Head of caudate nucleus (tissue), 42 donors: ENCODE data around the gene POLDIP3.

Source experiments
- DNase-seq, 42 donors: peaks; one replicate each; pipeline versions ENCODE4 v3.0.0 to v3.0.0-alpha.2; 2020 to 2021; ENCODE audit warnings: mixed read lengths in 7 of 42
- intact Hi-C: fragments of 100-400 bp; cut with DNase I; formaldehyde crosslinking; loops from one replicate; pipeline ENCODE4 v1.15.0; 2022

Gene POLDIP3

DNA sequence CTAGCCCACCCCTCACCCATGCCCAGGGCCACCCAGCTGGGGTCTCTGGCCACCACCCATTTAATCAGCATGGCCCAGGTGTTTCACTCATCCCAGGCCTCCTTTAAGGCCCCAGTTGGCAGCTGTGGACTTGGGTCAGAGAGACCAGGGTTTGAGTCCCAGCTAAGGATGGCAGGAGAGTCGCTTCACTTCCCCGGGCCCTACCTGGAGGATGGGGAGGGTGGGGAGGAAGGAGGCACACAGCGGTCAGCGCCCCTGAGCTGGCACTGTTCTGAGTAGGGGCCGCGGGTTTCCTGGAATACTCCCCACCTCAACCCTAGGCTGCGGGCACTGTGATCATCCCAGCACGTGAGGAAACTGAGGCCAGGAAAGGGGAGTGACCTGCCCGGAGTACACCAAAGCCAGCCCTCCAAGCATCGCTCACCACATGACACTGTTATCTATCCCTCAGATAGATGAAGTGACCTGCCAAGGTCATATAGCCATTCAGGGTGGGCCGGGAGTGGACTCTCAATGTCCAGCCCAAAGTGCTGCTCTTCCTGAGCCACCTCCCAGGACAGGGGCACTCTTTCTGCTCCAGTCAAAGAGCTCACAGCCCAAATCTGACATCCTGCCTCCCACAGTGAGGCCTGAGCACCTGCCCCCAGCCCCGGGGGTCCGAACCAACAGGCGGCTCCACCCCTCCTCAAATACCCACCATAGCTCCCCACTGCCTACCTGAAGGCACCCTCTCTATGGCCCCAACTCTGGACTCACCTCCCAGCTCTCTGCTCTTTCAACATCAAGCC is 29.1 kb upstream of the POLDIP3 start:
- intact Hi-C loops, result no loop called here
- no peak for DNase-seq

DNA sequence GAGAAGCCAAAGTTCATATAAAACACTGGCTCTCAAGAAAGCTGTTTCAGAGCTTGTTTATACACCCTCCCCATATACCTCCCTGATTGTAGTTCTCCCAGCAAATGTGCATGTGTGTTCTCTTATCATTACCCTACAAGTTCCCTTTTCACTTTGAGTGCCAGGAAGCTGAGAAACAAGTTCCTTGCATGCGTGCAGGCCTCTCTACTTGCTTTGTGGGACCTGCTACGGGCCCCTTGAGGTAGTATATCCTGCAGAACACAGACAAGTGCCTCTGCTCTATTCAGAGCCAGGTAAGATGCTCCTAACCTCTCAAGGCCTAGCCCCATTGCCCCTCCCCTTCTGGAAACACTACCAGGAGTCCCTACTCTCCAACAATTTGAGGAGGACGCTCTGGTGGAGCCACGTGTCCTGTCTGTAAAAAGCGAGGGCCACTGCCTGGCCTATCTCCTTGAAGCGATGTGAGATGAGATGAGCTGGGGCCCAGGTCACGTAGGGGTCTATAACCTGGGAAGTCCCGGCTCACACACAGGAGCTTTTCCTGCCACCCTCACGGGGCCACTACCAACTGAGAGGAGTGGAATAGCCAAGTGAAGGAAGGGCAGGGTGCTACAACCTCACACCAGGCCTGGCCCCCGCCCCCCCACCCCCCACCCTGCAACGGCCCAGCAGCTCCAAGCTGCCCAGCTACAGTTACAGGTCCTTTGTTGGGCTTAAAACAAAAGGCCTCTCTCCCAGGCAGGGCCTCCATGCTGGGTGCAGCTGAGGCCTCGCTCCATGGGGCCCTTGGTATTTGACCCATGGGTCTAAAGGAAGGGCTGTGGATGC is 28.3 kb upstream of the POLDIP3 start:
- intact Hi-C loops, result no loop called here
- no peak for DNase-seq

DNA sequence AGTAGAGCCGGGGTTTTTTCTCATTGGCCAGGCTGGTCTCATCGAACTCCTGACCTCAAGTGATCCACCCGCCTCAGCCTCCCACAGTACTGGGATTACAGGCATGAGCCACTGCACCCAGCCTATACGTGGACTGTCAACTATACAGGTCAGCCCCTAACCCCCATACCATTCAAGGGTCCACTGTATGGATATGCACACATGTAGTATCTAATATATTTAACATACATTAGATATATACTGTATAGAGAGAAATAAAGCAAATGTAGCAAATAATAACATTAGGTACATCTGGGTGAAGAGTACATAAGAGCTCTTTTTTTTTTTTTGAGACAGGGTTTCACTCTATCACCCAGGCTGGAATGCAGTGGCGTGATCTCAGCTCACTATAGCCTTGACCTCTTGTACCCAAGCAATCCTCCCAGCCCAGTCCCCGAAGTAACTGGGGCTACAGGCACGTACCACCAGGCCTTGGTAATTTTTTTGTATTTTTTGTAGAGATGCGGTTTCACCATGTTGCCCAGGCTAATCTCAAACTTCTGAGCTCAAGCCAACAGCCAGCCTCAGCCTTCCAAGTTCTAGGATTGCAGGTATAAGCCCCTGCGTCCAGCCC is 27.2 kb upstream of the POLDIP3 start:
- DNase-seq, result no peak
- intact Hi-C loops, result no loop called here

DNA sequence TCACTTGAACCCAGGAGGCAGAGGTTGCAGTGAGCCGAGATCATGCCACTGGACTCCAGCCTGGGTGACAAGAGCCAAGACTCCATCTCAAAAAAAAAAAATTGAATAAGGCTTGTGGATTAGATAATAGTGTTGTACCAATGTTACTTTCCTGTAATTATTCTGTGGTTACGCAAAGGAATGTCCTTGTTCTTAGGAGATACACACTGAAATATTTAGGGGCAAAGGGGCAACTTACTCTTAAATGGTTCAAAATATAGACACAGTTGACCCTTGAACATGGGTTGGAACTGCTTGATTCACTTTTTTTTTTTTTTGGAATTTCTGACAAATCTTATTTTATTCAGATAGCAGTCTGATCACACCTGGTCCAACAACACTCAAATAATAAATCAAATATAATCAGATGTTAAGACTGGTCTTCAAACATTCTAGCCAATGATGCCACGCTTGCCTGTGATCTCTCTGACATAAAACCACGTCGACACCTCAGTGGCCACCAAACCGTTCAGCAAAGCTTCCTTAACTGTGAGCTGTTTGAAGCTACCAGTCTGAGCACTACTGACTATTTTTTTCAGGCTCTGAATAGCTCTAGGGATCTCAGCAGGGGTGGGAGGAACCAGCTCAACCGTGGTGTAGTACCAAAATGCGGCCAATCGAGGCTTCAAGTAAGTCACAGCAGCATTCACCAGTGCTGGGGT is 25.0 kb upstream of the POLDIP3 start:
- intact Hi-C loops, result no loop called here

DNA sequence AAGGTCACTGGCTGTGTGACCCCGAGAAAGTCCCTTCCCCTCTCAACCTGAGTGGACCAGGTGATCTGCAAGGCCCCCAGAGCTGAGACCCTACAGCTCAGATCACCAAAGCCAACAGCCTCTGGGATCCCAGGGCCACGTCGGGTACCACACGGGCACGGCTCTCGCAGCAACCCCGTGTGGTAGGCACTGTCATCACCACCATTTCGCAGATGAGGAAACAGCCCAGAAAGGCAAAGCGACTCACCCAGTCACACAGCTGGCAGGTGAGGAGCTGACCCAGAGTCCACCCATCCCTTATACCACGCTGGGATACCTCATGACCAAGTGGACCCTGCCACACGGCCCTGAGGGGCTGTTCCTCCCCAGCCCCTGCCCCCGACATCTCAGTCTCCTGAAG is 22.9 kb upstream of the POLDIP3 start:
- intact Hi-C loops, result no loop called here
- no peak for DNase-seq

More for the DNA sequence above, 25.0 kb upstream of the POLDIP3 start:
- DNase-seq, result no peak

DNA sequence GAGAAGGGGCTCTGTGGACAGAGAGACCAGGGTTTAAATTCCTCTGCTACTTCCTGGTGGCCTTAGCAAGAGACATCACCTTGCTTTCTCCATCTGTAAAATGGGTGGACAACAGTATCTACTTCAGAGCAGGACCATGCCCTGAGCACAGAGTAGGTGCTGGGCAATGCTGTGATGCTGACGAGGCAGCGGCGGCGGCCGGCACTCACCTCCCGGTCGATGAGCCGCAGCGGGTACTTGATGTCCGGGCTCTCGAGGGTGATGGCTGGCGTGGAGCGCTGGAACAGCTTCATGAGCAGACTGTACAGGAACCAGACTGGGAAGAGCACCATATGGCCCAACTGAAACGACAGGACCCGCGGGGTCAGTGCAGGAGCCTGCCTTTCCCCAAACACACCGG is 21.8 kb upstream of the POLDIP3 start:
- intact Hi-C loops, result no loop called here
- DNase-seq, result no peak

DNA sequence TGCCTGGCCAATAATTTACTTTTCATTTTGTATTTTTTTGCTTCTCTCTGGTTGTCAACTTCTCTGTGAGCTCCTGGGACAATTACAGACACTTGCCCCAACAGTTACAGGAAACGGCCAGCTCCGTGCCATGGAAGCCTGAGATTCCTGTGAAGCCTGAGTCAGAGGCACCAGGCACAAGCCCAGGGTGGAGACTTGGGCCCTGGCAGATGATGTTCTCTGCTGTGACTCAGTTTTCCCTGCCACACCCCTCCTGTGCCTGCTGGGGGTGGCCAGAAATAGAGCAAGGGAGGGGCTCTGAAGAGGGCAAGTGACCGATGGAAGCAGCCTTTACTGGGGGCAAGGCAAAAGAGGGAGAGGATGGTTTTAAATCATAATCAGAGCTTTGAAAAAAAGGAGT is 20.8 kb upstream of the POLDIP3 start:
- DNase-seq, result no peak
- intact Hi-C loops, result no loop called here

DNA sequence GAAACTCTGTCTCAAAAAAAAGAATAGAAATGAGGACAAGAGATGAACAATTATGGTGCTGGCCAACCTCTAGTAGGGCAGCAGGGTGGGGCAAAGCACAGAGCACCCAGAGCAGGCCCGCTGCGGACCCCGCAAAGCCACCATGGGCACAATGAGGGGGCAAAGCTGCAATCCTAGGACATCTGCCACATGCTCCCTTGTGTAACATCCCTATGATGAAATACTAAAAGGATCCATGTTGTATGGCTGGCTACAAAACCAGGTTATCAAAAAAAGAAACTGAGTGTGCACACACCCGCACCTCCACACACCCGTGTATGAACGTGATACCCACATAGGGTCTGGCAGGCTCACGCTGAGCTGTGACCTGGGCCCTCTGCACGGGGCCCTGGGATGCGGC is 18.3 kb upstream of the POLDIP3 start:
- DNase-seq, result no peak
- intact Hi-C loops, result no loop called here

DNA sequence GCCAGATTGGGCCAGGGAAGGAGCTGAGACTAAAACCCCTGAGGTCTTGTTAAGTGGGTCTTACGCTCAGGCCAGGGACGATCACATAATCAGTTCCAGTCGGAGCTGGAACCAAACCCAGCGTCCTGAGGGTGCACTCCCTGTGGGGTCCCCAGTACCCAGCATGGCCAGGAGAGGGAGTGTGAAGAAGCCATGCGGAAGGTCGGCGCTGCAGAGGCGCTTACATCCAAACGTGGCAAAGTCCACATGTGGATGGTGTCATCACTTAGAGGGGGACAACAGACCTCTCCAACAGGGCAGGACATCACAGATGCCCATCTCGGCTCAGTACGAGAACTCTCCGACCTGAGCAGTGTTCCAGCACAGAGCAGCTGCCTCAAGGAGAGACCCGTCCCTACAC is 17.4 kb upstream of the POLDIP3 start:
- no peak for DNase-seq
- intact Hi-C loops, result no loop called here

DNA sequence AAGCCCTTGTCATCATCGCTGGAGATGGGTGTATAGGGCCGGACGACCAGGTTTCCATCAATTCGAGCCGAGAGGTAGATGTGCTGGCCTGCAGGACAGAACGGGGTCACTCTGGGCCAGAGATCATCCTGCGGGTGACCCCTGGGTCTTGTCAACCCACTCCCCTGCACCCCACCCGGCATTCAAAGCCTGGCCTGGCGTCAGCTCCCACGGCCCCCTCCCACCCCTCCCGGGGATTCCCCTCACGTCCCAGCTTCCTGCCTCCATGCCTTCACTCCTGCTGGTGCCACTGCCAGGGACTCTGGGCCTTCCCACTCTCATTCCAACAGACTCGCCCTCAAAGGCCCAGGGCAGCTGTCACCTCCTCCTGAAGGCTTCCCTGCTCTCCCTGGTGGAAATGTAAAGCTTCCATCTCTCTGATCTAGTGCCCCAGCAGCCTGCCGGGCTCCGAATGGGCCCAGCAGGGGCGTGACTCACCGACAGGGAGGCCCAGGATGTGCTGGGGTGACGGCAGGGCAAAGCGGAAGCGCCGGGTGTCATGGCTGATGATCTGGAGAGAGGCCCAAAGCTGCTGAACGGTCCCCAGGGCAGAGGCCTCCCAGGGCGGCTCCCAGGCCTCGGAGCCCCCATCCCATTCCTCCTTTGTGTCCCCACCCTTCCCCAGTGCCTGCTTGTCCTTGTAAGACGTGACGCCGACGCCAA is 16.4 kb upstream of the POLDIP3 start:
- intact Hi-C loops, result no loop called here

DNA sequence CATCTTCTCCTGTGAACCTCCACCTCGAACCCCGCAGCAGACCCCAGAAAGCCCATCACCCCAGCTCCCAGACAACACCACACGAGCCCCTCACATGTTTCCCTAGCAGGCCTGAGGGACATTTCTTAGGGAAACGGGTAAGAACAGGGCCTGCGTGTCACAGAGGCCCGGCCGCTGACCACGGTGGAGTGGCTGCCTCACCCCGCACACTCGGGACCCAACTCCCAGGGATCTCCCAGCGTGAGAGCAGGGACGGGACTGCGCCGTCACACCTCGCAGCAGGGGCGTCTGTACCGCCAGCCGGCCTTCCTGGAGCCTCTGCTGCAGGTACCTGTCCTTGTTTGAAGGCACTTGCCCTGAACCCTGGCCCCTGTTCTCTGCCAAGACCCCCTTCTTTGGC is 15.5 kb upstream of the POLDIP3 start:
- no peak for DNase-seq
- intact Hi-C loops, result no loop called here

More for the DNA sequence above, 16.4 kb upstream of the POLDIP3 start:
- no peak for DNase-seq

DNA sequence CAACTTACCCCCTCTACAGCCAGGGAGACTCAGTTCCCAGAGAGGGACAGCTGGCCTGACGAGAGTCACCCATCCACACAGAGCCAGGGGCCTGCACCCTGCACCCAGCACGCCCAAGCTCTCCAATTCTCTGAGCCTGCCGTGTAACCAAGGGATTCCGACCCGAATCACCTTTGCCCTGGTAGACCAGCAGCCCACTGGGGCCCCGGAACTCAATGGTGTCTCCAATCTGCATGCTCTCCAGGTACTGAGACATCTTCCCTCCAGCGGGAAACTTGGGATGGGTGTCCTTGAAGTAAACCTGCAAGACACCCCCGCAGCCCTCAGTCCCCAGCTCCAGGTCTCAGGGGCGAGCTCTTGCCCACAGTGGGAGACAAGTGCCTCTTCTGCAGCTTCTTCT is 13.3 kb upstream of the POLDIP3 start:
- intact Hi-C loops, result no loop called here
- DNase-seq, result no peak

DNA sequence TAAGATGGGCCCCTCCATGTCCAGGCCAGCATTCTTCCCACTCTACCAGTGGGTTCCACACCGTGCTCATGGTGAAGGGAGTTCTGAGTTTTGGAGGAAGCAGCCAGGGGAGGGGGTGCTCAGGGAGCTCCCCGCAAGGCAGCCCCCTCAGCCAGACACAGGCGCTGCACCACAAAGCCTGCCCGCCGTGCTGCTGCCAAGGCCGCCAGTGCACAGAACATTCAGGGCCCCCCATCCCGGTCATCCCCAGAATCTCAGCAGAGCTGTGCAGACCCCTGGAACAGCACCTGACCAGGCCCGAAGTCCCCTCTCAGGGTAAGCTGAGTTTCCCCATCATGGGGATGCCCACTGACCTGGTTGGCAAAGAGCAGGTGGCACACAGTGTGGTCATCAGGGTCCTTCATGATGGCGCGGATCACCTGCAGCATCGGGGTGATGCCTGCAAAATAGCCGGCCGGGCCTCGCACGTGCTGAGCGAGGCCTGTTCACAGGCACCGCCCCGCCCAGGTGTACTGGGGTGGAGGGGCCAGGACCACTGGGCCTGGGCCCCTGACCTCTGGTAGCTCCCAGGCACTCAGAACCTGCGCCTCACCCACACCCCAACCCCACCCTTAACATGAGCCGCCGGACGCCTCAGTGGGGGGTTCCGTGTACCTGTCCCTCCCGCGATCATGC is 12.4 kb upstream of the POLDIP3 start:
- intact Hi-C loops, result no loop called here

DNA sequence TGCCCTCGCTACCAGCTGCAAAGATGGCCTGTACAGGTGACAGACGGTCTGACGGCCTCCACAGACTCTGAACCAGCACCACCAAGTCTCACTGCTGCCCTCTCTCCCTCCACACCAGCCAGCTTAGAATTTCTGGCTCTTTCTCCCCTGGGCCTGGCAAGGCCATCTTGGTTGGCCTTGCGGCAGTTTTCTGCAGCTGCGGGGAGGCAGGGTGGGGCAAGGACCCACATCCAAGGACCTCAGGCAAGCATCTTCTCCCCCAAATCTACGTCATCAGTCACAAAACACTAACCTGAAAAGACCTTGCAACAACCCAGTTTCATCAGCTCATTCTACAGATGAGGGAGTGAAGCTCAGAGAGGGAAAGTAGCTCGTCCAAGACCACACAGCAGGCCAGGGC is 11.7 kb upstream of the POLDIP3 start:
- intact Hi-C loops, result no loop called here
- no peak for DNase-seq

More for the DNA sequence above, 12.4 kb upstream of the POLDIP3 start:
- DNase-seq, result no peak

DNA sequence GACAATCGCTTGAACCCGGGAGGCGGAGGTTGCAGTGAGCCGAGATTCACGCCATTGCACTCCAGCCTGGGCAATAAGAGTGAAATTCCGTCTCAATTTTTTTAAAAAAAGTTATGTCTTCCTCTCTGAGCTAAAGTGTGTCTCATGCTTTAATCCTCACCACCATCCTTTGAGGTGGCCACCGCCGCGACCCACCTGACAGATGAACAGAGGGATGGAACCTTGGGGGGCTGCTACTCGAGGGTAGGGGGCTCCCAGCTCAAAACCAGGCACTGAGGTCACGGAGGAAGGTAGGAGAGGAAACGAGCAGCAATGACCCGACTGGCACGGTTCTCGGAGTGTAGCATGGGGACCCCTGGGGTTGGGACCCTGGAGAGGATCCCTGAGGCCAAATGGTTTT is 10.7 kb upstream of the POLDIP3 start:
- no peak for DNase-seq
- intact Hi-C loops, result no loop called here

DNA sequence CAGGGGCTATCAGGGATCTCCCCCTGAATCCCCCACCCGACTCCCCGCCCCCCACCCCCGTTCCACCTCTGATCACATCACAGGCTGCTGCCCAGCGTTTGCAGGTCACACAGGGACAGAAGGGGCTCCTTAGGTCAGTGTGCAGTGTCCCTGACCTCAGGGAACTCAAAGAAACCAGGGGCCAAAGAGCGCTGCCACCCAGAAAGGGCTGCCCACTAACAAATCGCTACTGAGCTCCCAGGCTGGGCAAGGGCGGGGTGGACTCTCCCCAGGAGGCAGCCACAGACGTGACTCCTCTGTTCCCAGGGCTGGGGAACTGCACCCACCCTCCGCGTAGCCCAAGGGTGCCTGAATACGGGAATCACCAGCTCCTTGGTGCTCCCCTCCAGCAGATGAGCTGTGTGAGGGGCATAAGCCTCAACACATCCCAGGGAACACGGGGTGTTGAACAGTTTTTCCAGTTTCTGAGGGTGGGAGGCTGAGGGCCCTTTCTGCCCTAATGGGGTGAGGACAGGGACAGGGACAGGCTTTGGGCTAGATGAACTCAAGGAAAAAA is 9.9 kb upstream of the POLDIP3 start:
- intact Hi-C loops, result no loop called here
- DNase-seq, result no peak

DNA sequence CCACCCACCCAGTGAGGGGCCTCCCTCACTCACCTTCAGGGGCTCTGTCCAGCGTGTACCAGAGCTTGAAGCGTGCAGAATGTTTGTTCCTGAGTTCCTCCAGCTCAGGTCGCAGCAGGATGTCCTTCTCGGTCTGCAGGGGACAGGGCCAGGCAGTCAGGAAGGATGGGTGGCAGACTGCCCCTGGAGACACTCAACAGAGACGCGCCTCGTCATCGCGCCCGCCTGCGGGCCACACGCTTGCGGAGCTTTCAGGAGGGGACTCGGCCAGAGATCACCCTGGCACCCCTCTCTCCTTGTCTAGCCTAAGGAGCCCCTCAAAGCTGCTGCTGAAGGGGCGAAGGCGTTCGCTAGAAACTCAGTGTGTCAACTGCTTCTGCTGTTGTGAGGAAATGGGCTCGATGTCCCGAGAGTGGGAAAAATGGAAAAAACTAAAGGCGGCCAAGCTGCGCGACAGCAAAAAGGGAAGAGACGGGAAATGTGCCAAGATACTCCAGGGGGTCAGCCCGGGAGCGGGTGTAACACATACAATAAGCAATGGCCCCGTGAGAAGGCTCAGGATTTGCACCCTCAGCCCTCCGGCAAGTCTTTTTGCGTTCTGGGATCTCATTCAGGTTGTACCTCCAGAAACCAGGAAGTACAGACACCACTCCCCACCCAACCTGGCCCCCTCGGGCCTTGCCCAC is 9.2 kb upstream of the POLDIP3 start:
- DNase-seq, result no peak
- intact Hi-C loops, result no loop called here
